Ammon's horn (tissue), 1 donor: ENCODE results near the gene GNAZ.
A peak's percentile ranks its signal among the peaks of the same experiment; 100 is the strongest.

Experiments used
- DNase-seq: peaks from one replicate; pipeline ENCODE4 v3.0.0-alpha.2; 2016; ENCODE audit warnings: low spot score

The GNAZ gene

DNA sequence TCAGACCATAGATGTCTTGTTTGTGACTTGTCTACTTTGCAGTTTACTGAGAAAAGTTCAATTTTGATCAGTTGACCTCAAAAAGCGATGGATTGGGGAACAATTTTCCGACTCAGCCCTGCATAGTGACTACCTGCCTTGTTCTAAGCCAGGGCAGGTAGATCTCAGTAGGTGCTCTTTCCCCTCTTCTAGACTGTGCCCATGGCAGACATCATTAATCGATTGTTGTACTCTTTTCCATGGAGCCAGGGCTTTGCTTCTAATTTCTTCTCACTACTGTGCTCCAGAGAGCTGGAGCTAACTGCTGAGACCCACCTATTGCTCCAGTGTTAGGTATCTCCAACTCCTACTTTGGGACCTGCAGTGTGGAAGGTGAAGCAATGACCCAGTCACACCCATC lies 84.8 kb downstream of the GNAZ start:
- no peak for DNase-seq

DNA sequence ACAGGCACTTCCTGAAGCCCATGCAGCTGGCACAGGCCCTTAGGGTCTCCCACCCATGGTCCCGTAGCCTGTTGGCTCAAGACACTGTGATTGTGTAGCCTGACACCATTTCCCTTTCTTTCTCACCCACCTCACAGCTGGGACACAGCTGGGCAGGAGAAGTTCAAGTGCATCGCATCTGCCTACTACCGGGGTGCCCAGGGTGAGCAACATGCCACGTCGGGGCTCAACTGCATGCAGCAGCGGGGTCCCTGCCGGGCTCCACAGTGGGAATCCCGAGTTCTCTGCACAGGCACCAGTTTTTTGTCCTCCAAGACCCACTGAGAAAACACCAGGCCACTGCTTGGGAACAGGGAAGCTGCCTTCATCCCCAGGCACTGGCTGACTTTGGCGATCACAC lies 85.5 kb downstream of the GNAZ start:
- DNase-seq: no peak

DNA sequence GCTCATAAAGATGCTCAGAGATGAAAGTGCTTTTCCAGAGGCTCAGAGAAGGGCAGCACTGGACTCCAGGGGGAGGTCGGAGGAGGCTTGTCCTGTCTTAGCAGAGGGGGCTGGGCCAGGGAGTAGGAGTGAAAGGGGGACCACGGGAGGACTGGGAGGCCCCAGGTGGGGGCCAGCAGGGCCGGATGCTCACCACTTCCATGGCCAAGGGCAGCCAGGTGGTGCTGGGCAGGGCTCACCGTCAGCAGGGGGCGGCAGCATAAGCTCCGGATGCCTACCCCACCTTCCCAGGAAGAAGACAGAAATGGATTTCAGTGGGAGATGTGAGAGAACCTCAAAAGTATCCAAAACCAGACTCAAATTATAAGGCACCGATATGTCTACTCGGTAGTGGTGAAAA lies 86.0 kb downstream of the GNAZ start:
- DNase-seq: no peak

DNA sequence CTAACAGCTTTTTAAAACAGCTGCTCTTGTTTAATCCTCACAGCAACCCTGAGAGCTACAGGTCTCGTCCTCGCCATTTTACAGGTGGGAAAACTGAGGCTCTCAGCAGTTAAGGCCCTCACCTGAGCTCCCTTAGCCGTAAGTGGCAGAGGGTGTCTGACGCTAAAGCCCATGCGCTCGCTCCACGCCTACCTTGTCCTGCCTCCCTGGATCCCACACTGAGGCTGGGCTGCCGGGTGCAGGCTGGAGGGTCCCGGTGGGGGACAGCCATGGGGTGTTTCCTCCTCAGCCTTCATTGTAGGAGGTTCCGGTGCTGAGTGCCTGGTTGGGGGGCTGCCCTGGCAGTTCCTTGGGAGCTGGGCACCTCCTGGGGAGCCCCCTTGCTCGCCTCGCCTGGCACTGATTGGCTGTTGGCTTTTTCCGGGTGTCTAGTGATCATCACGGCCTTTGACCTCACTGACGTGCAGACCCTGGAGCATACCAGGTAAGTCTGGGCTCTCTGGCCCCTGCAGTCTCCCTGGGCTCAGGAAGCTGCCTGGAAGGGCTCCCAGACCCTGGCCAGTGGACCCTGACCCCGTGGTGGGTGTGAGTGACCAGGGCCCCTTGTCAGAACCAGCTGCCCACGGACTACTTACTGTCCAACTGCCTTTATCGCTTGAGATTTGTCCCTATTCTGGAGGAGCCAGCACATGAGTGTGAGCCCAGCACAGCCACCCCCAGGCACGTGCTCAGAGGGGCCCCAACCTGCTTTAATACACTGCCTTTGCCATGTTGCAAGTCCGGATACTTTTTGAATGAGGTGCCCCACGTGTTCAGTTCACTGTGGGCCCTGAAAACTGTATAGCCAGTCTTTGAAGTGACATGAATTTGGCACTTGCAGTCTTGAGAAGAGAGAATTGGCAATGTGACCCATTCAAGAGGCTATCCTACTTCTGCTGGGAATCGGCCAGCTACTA lies 87.5 kb downstream of the GNAZ start:
- no peak for DNase-seq

DNA sequence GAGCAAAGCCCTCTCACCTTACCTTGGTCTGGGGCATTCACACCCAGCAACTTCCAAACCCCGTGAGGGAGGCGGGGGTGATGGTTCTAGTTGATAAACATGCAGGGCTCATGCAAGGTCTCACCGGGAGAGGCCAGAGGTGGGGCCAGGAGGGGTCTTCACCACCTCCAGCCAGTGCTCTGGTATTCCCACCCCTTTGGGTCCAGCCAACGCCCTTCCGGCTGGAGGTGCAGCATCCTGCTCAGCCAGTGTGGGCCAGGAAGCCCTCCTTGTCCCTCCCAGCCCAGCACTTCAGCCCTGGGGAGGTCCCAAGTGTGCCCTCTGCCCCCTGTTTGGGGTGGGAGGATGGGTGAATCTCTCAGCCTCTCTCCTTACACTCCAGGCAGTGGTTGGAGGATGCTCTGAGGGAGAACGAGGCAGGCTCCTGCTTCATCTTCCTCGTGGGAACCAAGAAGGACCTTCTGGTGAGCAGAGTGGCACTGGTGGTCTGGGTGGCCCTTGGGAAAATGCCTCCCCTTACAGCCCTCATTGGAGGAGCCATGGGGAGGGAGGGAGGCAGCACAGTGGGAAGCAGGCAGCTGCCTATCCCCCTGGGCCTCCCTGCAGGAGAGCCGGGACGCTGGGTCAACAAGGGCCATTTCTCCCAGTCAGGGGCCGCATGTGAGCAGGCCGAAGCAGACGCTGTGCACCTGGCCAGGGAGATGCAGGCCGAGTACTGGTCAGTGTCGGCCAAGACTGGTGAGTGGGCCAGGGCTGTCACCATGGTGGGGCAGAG lies 88.4 kb downstream of the GNAZ start:
- no peak for DNase-seq

DNA sequence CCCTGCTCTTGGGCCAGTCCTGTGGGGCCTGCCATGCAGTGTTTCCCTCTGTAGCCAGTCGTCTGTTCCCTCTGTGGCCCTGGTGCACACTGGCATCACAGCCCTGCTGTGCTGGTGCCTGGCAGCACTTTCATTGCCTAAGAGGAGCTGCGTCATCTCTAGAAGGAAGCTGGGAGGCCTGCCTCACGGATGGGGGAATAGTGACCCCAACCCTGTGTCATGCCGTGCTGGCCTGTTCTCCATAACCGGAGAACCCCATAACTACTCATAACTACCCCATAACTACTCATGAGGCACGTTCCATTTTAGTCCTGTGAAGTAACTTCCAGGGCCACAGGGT lies 88.9 kb downstream of the GNAZ start:
- DNase-seq: no peak

DNA sequence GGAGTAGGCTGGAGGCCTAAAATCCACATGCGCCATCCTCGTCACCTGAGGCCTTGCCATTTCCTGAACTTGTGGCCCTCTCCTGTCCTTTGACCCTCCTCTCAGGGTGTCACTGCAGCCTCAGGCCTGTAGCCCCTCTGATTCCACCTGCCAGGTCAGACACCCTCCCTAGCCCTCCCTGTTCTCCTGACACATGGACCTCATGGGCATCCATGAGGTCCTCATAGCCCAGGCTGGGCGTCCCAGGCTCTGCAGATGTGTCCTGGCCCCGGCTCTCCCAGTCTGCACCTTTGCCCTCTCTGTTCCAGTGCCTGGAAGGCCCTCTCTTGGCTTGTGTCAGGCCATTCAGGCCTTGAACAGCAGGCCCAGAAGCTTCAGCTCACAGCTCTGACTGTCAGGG lies 90.7 kb downstream of the GNAZ start:
- no peak for DNase-seq

DNA sequence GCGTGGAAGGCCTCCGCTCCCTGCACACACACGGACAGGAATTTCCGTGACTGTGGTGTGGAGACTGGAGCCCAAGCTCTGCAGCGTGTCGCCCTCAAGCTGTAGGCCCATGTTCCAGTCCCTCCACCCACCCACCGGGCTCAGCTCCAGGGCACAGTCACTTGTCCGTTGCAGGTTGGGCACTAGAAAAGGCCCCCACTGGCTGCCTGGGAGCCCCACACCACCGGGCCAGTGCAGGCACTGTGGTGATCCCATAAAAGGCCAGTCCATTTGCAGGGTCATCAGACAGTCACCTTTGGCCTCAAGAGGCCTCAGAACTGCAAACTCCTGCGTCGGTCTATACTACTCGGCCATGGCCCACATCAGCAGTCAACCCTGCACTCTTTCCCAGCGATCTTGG lies 91.3 kb downstream of the GNAZ start:
- no peak for DNase-seq

DNA sequence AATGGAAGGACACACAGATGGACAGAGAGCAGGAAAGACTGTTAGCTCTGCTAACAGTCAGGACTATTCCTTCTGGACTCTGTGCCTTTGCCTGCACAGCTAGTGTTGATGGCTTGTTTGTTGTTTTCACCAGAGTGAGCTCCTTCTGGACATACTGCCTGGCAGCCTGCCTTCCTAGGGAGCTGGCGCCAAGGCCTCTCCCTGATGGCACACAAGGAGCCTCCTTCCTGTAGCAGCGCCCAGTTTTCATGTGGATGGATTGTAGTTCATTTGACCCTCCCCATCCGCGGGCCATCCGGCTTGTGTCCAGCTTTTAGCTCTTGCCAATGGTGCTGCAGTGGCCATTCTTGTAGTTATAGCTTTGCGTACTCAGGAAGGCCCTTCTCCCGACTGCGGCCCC lies 93.3 kb downstream of the GNAZ start:
- peak; percentile 89 for DNase-seq

DNA sequence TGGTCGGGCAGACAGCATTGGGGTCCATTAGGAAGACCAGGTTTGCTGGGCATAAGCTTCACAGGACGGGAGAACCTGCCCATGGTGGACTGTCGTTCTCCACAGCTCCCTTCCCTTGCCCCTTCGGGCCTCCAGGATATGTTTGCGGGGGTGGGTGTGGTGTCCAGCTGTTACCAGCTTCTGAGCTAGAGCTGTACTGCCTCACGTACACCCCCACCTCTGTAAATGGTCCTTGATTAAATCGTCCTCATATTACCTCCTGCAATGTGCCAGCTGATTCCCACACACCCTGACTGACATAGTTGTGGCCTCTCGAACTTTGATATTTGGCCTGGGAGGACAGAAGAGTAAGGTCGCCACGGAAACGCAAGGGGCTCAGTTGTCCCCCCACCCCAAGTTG lies 93.8 kb downstream of the GNAZ start:
- DNase-seq: no peak

DNA sequence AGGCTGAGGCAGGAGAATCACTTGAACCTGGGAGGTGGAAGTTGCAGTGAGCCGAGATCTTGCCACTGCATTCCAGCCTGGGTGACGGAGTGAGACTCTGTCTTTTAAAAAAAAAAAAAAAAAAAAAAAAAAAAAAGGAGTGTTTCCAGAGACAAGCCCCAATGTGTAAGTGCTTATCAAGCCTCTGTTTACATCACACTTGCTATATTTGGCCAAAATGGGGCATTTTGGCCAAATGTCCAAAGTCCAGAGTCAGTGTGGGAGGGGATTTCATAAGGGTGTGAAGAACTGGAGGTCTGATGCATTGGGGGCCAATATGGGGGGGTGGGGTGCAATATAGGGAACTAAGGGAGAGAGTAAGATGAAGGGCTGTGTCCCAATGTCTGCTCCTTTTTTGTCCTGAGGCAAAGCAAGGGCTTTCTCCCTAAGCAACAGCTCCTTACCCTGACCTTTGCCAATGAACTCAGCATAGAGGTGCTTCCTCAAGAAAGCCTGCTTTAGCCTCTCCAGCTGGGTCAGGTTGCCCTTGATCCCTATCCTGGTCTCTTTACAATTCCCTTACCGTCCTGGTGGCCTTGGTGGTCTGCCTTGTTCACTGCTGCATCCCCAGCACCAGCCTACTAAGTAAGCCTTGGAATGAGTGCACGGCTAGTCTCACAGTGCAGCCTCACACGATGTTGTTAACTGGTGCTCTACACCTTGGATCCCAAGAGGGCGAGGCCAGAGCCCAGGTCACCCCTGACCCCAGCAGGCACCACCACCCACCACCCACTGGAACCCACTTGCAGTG lies 95.9 kb downstream of the GNAZ start:
- no peak for DNase-seq

DNA sequence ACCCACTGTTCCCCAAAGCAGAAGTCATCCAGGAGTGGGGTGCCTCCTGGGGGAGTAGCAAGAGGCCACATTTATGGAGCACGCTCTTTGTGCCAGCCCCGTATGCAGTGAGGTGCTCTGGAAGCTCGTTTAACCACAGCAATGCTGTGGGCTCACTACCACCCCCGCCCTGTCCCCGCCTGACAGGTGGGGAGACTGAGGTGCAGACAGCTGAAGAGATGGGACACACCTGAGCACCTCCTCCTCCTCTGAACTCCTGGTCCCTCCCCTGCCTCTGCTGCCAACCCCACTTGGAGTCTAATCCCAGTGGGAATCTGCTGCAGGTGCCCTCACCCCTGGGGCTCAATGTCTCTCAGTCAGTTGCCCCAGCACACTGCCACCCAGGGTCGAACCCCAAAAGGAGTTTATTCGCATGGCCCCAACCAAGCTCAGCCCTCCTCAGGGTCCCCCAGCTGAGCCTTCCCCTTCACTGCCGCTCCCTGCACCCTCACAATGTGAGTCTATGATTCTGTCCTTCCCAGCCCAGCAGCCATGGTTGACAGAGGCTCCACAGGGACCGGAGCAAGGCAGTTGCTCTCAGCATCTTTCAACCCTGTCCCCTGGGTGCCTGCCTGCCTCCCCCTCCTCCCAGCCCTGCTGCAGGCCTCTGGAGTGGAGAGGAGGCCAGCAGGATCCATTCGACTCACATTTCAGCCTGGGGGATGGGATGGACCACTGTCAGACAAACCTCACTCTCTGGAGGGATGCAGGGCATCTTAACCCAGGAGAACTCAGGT lies 96.7 kb downstream of the GNAZ start:
- DNase-seq: no peak

DNA sequence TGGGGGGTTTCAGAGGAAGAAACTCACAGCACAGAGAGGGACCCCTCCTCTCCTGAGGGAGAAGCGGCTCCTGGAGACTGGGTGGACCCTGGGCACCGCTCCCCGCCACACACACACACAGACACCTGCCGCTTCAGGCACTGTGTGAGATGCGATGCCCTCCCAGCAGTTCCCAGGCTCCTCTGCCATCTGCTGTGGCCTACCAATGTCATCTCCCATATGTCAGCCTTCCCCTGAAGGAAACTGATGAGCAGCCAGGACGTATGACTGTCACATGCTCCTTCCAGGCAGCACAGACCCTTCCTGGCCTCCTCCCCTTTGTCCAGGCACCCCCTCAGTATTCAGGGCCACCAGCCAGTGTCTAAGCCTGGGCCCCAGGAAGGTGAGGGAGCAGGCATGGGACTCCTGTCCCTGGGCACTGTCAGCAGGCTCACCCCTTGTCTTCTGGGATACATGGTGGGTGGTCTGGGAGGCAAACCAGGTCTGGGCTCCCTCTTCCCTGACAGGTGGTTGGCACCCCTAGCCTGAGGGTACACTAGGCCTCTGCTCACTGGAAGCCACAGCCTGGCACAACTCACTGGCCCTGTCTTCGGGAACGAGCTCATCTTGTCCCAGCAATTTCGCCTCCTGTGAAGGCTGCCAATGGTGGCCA lies 98.2 kb downstream of the GNAZ start:
- DNase-seq: no peak

DNA sequence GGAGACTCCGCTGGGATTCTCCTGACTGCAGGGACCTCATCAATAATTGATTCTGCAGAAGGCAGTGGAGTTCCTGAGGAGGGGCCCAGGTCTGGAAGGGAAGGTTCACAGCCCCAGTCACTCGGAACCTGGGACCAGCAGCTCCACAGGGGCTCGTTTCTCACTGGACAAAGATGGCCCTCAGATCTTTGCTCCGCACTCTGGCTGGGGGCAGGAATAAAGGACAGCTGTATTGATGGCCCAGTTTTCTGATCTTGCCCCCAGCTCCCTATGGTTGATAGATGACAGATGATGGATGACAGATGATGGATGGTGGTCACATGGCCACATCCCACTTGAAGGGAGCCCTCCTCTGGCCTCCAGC lies 98.7 kb downstream of the GNAZ start:
- no peak for DNase-seq
